ENCODE measurements around the gene TMC3.

- TF ChIP-seq CTCF (IDR thresholded peaks at IDR 0.05; ENCODE audit: low read length) (no peak), EZH2 (IDR thresholded peaks at IDR 0.05; ENCODE audit: borderline replicate concordance, low read length) (no peak)
These were observed 12.1 kb downstream of the TMC3 start for GRCh38 chr15:81361891-81362290.
